Activated CD4-positive, alpha-beta memory T cell treated with anti-CD3 and anti-CD28 coated beads, Interleukin-2, amount 10 ng/mL, durations not matched to agents 7 days and 5 days (primary cell): ENCODE results near the gene S100B. TPM values are rescaled to one million over a fixed set of nuclear protein-coding genes. Genes with fewer than 3 reads are reported as not detected.

Experiments used
- CTCF ChIA-PET: fragments of 350-600 bp; sonication (Branson Sonifier 250); formaldehyde crosslinking; loops from one replicate; lab custom pipeline; 2021; ENCODE audit warnings: antibody characterized with exemption, inconsistent platforms; lab: Charles Lee
- POLR2A ChIA-PET: fragments of 350-600 bp; sonication (Branson Sonifier 250); formaldehyde crosslinking; loops from one replicate; lab custom pipeline; 2021; ENCODE audit warnings: antibody characterized with exemption; lab: Charles Lee
- DNase-seq: peaks from one replicate; pipeline ENCODE4 v3.0.0-alpha.2; 2020
- H3K27ac Mint-ChIP-seq: one replicate; pipeline ENCODE4 v1.8.0; 2021; ENCODE audit warnings: mild to moderate bottlenecking, mixed read lengths
- H3K27me3 Mint-ChIP-seq: one replicate; pipeline ENCODE4 v1.8.0; 2021; ENCODE audit warnings: mixed read lengths
- H3K36me3 Mint-ChIP-seq: one replicate; pipeline ENCODE4 v1.8.0; 2021; ENCODE audit warnings: low read depth, mixed read lengths
- H3K4me1 Mint-ChIP-seq: one replicate; pipeline ENCODE4 v1.8.0; 2021; ENCODE audit warnings: mixed read lengths
- H3K4me3 Mint-ChIP-seq: one replicate; pipeline ENCODE4 v1.8.0; 2021; ENCODE audit warnings: mild to moderate bottlenecking, mixed read lengths
- H3K9me3 Mint-ChIP-seq: one replicate; pipeline ENCODE4 v1.8.0; 2021; ENCODE audit warnings: mixed read lengths
- total RNA-seq, 2 experiments: library from RNA; stranded (reverse); gene quantifications; one replicate each; pipeline ENCODE4 v1.2.3, GENCODE V29; 2021

S100B gene
- total RNA-seq, 2 experiments from 2014 or later, result not detected

GRCh38 chr21:46553993-46554392, 50.9 kb downstream of the S100B start:
- Mint-ChIP-seq H3K9me3 (no peaks in the 10 kb centered on the region), H3K4me1 (peaks cover 46% of the 10 kb centered on the region), H3K27ac (no peak overlapping the region), H3K36me3 (peaks cover 48% of the 10 kb centered on the region), H3K27me3 (no peaks in the 10 kb centered on the region), H3K4me3 (no peak overlapping the region)
- POLR2A ChIA-PET, result interaction anchor here (3.8 kb wide), 1 partner anchor 81 kb away, joined by 28 read pairs; the partner anchor contains the start of gene PRMT2
- no peak for DNase-seq
- CTCF ChIA-PET, result no interaction called here

- peaks cover 46% of the 10 kb centered on the region for H3K4me1 Mint-ChIP-seq
- H3K36me3 Mint-ChIP-seq, result peaks cover 55% of the 10 kb centered on the region
- no peak for DNase-seq
- H3K27ac Mint-ChIP-seq, result peak overlapping the region; percentile 75
- POLR2A ChIA-PET, result interaction anchor here (1.1 to 3.8 kb wide), 9 partner anchors 7 to 230 kb away, joined by 3 to 28 read pairs (median 6); partner anchors contain the start of genes C21orf58, DIP2A and PRMT2
- CTCF ChIA-PET, result interaction anchor here (1.0 to 1.8 kb wide), 4 partner anchors 21 to 87 kb away, joined by 3 to 10 read pairs (median 4); partner anchors contain the start of gene PRMT2
- H3K27me3 Mint-ChIP-seq, result no peaks in the 10 kb centered on the region
- H3K4me3 Mint-ChIP-seq, result no peak overlapping the region
- no peaks in the 10 kb centered on the region for H3K9me3 Mint-ChIP-seq
Observed at GRCh38 chr21:46552865-46553379, 52.0 kb downstream of the S100B start.

GRCh38 chr21:46552274-46552673, 52.6 kb downstream of the S100B start:
- Mint-ChIP-seq H3K4me3 (no peak overlapping the region), H3K4me1 (peaks cover 46% of the 10 kb centered on the region), H3K36me3 (peaks cover 53% of the 10 kb centered on the region), H3K27ac (peak overlapping the region; percentile 75), H3K9me3 (no peaks in the 10 kb centered on the region), H3K27me3 (no peaks in the 10 kb centered on the region)
- POLR2A ChIA-PET, result interaction anchor here (1.0 to 3.8 kb wide), 11 partner anchors 8 to 229 kb away, joined by 3 to 28 read pairs (median 6); partner anchors contain the start of genes C21orf58, DIP2A and PRMT2
- DNase-seq, result peak; percentile 15
- CTCF ChIA-PET, result interaction anchor here (1.0 to 1.8 kb wide), 5 partner anchors 17 to 87 kb away, joined by 3 to 10 read pairs (median 4); partner anchors contain the start of gene PRMT2

- POLR2A ChIA-PET, result interaction anchor here (1.0 to 3.8 kb wide), 10 partner anchors 8 to 229 kb away, joined by 3 to 28 read pairs (median 6); partner anchors contain the start of genes C21orf58 and PRMT2
- Mint-ChIP-seq H3K4me3 (no peak overlapping the region), H3K36me3 (peaks cover 53% of the 10 kb centered on the region), H3K27ac (peak overlapping the region; percentile 84), H3K27me3 (no peaks in the 10 kb centered on the region), H3K4me1 (peaks cover 46% of the 10 kb centered on the region), H3K9me3 (no peaks in the 10 kb centered on the region)
- DNase-seq, result peak; percentile 35
- CTCF ChIA-PET, result interaction anchor here (1.1 to 1.8 kb wide), 5 partner anchors 8 to 88 kb away, joined by 3 to 10 read pairs (median 4); partner anchors contain the start of gene PRMT2
Observed at GRCh38 chr21:46551636-46552241, 53.1 kb downstream of the S100B start.

GRCh38 chr21:46550116-46550941, 54.6 kb downstream of the S100B start:
- Mint-ChIP-seq H3K9me3 (no peaks in the 10 kb centered on the region), H3K27ac (peak overlapping the region; percentile 84), H3K27me3 (no peaks in the 10 kb centered on the region), H3K36me3 (peaks cover 51% of the 10 kb centered on the region), H3K4me3 (no peak overlapping the region), H3K4me1 (peaks cover 44% of the 10 kb centered on the region)
- POLR2A ChIA-PET, result interaction anchor here (0.9 to 3.8 kb wide), 5 partner anchors 10 to 93 kb away, joined by 3 to 28 read pairs (median 10); partner anchors contain the start of gene PRMT2
- CTCF ChIA-PET, result interaction anchor here (1.3 kb wide), 1 partner anchor 10 kb away, joined by 4 read pairs; no protein-coding TSS in a partner anchor
- DNase-seq, result peak; percentile 66

- DNase-seq, result no peak
- H3K27me3 Mint-ChIP-seq, result no peaks in the 10 kb centered on the region
- H3K36me3 Mint-ChIP-seq, result peaks cover 51% of the 10 kb centered on the region
- H3K4me3 Mint-ChIP-seq, result no peak overlapping the region
- H3K4me1 Mint-ChIP-seq, result peaks cover 44% of the 10 kb centered on the region
- ChIA-PET CTCF (no interaction called here), POLR2A (no interaction called here)
- H3K27ac Mint-ChIP-seq, result no peak overlapping the region
- H3K9me3 Mint-ChIP-seq, result no peaks in the 10 kb centered on the region
Observed at GRCh38 chr21:46549650-46550049, 55.2 kb downstream of the S100B start.

Other genes starting within 250 kb of the S100B start
- gene DIP2A, start 146.2 kb downstream of the S100B start, total RNA-seq, result 10 to 100 TPM; 52.9 to 53.2 TPM
- gene PRMT2, start 30.6 kb upstream of the S100B start, total RNA-seq, result 100 to 1,000 TPM in 1 of 2 experiments, 10 to 100 TPM in 1; 97.3 to 102 TPM